Nucleus accumbens (tissue), 56 donors: ENCODE measurements around the gene TPD52L2.
"Not testable (repeated sequence)": the region's sequence is repeated elsewhere in the genome, so short reads cannot be mapped to it uniquely, and the experiment has no call there.

ENCODE experiments used
- DNase-seq, 56 donors: peaks; one replicate each; lab custom pipeline; 2025; lab: John Stamatoyannopoulos, UW

TPD52L2 gene

DNA sequence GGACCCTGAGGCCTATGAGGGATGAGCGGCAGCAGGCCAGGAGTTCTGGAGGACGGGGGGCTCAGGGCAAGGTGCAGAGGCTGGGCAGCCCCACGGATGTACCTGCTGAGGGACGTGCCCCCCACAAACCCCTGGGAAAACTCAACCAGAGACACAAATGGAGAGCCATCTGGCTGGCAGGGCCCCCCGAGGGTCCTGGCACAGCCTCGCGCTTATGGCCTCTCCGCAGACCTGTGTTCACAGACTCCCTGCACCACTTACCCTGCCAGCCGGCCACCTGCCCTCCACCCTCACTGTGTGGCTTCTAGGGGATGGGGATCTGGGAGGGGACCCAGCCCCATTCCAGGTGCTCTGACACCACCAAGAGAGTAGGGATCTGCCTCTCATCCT is 30.6 kb upstream of the TPD52L2 start:
- DNase-seq = no peak

DNA sequence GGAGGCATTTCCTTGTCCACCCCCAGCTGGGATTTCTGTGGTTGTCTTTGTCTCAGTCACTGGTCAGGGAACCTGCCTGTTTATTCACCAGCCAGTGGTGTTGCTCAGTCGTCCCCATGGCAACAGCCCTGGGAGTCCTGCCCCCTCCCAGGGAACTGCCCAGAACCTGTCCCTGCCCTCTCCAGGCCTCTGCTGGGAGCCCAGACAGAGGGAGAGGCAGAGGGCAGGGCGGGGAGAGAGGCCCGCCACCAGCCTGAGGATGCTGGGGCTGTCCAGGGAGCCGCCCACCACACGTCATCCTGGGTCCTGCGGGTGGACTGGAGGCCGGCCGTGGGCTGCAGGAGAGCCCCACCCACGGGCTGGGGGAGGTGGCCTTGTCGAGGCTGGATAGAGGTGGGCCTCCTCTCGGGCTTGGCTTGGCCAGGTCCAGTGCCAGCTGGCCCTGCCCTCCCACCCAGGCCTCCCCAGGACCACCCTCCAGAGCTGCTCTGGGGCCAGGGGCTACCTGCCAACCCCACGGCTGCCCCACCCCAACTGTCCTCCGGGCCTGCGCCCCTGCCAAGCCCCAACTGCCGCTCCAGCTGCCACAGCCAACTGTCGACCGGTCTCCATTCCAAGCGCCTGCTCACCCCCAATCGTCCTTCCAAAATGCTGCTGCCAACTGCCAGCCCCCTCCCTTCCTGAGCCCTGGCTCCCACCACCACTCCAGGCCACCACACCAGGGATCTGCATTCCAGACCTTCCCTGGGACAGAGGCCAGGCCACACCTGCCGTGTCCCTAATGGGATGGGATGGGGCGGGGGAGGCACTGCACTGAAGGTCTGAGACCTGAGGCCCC is 29.8 kb upstream of the TPD52L2 start:
- DNase-seq = peak in 36 of 56 donors; percentile 7 to 76 (median 34)

DNA sequence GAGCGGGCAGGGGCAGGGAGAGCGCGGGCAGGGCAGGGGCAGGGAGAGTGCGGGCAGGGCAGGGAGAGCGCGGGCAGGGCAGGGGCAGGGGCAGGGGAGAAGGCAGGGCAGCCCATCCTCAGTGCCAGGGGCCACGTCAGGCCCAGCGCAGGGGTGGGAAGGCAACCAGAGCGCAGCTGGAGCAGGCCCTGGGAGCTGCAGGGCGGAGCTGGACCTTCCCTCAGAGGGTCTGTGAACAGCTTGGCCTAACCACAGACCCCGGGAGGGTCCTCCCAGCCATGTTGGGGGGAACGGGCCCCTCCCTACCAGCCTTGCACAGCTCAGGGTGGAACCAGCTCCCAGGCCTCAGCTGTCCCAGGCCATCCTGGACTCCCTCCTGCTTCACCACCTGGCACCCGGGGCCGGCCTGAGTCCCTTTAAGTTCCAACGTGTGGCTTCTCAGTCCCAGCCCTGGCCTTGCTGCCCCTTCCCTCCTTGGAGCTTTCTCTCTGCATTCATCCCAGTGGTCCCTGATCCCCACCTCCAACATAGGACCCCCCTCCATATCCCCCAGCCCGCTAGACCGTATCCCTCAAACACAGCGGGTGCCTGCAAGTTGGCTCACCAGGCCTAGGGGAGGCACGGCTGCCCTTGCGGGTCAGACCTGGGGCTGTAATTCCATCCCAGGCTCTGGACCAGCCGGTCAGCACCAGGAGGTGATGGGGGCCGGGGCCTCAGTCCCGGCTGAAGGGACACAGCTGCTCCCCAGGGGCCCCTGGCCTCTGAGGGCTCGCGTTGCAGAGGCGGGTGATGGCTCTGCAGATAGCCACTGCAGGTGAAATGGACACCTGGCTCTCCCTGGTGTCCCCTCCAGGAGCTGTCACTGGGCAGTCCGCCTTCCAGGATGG is 28.4 kb upstream of the TPD52L2 start:
- no peak for DNase-seq

DNA sequence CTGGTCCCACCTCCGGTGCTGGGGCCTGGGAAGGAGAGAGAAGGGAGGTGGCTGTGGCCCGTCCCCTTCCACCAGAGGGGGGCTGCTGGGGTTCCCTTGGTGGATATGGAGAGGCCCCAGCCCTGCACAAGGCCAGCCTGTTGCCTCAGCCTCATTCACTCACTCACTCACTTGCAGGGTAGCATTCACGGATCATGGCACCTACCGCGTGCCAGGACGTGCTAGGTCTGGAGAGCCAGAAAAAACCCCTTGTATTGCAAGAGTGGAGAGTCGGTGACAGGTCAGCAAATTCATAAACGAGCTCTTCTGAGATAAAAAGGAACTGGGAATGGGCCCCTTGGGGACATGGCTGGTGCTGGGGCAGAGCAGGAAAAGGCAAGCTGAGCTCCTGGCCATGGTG is 27.6 kb upstream of the TPD52L2 start:
- no peak for DNase-seq

DNA sequence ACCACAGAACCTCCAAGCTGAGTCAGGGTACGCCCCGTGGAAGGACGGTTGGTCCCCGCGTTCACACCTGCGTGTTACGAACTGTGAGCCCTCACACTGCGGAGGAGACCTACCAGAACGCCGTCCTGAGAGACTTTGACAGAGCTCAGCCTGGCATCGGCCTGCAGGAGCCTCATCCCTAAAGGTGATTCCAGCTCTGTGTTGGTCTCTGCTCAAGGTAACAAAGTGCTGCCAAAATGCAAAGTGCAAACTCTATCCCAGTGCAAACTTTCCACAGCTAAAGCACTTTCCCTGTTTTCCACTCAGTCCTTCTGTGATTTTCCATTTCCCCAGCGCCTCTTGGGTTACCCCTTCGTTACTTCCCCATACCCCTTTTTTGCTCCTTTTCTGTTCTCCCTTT is 25.4 kb upstream of the TPD52L2 start:
- no peak for DNase-seq

DNA sequence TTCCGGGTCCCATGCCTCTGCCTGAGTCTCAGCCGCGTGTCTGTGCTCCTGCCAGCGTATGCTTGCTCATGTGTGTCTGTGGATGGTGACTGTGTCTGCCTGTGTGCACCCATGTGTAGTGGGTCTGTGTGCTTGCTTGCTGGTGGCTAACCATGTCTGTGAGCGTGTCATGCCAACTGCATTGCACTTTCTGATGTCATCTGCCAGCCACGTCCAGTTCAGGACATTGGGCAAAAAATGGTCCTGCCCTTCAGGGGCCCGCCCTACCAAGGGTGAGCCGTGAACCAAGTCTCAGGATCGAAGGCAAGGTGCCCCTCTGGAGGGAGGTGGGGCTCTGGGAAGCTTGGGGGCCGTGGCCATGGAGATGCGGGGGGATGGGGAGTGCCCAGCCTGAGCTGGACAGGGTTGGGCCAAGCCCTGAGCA is 24.7 kb upstream of the TPD52L2 start:
- DNase-seq = no peak

DNA sequence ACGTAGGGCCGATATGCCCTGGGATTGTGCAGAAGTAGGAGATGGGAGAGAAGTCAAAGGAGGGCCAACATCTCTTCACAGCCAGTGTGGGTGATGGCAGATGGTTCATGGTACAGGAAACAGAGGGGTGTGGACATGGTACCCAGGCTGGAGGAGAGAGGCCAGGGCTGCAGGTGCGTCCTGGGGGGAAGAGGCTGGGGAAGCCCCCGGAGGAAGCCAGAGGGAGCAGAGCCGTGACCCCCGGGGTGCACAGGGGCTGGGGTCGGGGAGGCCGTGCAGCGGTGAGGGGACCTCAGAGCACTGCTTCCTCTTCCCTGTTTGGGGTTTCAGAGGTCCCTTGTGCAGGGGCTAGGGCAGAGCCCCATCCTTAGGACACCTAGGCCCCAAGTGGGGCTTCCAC is 22.8 kb upstream of the TPD52L2 start:
- no peak for DNase-seq

DNA sequence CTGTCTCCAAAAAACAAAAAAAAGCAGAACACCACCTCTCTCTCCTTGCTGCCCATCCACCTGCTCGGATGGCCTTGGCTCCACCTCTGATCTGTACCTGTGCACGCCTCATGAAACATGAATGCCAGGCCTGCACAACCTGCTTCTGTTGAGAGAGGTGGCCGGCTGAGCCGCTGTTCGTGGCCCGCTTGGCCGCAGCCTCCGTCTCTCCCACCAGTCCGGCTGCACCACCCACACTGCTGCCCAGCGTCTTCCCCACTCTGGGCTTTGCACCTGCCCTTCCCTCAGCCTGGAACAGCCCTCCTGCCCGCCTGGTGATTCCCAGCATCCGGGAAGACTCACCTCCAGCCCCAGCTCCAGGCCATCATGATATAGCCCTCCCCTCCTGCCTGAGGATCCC is 21.8 kb upstream of the TPD52L2 start:
- no peak for DNase-seq

DNA sequence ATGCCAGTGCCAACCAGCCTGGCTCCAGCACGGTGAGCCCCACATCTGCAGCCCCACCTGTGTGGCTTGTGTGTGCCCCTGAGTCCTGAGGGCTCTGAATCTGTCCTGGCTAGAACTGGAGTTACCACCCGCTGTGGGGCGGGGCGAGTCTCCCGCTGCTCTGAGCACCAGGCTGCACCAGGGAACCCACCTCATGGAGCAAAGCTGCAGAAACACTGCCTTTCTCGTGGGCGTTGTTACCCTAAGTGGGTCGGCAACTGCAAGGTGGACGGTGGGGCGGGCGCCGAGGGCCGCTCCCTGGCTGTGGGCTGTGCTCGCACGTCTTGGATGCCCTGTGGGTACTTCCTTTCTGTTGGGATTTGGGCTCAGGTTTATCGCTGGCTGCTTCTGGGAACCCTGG is 21.3 kb upstream of the TPD52L2 start:
- no peak for DNase-seq

DNA sequence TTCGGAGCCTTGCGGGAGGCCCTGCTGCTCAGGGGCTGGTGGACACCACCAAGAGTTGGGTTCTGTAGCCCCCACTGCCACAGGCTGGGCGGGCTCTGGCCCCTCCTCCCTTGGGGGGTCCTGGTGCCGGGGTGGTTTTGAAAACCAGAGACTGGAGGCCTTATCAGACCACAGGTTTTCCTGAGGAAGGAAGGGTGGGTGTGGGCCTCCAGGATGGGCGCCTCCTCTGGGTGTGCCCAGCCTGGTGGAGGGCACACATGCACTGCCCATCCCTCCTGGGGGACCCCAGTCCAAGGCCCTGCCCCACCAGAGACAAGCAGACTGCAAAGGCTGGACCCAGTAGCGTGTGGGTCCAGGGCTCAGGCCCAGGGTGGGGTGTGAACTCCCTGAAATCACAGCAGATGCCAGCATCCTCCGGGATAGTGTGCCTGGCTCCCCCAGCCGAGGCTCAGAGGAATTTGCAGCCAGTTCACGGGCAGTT is 20.5 kb upstream of the TPD52L2 start:
- DNase-seq = no peak

DNA sequence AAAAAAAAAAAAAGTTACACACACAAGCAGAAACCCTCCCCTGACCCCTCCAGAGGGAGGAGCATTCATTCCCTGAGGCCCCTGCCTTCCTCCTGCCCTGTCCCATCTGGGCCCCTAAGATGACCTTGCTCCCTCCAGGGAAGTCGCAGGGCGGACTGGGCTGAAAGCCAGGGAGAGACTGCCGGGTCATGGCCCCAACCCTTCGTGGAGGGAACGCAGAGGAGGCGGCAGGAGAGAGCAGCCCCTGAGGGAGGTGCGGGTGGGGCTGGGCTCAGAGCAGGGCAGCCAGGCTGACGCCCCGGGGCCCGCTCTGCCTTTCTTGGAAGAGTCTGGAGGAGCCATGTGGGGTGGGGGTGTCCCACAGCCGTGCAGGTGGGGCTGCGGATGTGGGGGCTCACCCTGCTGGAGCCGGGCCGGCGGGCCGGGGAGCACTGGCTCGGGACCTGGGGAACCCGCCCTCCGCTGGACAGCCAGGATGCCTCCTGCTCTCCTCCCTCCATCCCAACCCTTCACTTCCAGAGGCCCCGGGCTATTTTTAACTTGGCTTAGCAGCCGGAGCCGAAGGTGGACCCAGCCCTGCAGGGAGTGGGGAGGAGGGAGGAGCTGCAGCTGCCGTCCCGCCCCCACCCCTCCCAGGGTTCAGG is 18.8 kb upstream of the TPD52L2 start:
- DNase-seq = no peak

DNA sequence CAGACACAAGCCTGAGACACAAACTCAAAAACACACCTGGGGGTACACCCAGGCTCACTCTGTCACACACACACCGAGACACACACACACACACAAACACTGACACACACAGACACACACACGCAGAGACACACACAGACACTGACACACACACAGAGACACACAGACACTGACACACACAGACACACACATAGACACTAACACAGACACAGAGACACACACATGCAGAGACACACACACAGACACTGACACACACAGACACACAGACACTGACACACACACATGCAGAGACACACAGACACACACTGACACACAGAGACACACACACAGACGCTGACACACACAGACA is 18.2 kb upstream of the TPD52L2 start:
- DNase-seq = no peak

DNA sequence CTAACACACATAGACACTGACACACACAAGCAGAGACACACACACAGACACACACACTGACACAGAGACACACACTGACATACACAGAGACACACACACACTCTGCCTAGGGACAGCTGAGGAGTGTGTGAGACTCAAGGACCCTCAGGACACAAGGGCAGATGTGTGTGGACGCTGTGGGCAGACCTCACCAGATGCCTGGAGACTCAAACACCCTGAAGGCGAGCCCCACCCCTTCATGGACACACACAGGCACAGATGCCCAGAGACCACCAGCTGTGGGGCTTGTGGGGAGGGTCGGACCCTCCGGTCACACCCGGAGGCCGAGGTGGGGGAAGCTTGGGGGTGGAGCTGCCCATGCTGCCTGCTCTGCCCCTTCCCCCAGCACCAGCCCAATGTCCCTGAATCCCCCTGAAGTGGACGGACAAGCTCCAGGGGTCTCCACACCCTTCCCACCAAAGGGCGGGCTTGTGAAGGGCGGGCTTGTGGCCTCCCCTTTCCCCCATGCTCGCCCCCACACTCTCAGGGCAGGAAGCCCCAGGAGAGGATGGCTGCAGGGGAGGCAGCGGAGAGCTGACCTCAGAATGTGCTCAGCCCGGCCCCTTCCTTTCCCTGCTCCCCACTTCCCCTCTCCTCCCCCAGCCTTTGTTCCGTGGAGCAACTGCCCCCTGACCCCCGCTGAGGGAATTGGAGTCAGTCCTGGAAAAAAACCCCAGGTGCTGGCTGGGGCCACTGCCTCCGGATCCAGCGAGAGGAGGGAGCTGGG is 17.6 kb upstream of the TPD52L2 start:
- no peak for DNase-seq

DNA sequence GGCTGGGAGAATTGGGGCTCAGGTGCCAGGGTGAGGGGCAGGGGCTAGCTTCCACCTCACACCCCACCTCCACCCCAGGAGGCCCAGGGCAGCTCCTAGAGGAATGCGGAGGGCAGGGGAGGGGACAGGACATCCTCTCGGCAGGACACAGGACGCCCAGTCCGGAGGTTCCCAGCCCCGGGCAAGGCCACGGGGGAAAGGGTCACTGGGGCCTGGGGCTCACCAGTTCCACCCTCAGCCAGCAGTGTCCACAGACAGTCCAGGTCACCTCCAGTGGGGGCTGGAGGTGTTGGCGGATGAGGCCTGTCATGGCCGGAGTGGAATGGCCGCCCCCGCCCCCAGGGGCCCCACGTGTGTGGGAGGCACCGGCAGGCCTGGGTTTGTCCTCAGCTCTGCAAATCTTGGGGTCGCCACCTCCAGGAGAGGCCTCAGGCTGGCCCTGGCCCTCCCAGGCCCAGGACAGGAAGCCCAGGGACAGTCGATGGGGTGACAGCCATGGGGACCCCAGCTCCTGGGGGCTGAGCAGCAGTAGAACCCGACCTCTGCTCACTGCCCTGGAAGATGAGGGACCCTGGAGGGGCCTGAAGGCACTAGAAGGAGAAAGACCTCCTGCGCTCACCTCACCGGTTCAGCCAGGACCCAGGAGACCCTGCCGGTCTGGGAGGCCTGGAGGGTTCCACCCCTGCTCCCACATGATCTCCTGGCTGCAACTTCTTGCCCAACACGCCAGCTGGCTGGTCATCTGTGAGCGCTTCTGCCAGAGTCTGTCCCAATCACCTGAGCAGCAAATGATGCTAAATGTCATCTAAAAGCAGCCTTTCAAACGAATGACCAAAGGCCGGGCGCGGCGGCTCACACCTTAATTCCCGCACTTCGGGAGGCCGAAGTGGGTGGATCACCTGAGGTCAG is 16.8 kb upstream of the TPD52L2 start:
- DNase-seq = no peak

DNA sequence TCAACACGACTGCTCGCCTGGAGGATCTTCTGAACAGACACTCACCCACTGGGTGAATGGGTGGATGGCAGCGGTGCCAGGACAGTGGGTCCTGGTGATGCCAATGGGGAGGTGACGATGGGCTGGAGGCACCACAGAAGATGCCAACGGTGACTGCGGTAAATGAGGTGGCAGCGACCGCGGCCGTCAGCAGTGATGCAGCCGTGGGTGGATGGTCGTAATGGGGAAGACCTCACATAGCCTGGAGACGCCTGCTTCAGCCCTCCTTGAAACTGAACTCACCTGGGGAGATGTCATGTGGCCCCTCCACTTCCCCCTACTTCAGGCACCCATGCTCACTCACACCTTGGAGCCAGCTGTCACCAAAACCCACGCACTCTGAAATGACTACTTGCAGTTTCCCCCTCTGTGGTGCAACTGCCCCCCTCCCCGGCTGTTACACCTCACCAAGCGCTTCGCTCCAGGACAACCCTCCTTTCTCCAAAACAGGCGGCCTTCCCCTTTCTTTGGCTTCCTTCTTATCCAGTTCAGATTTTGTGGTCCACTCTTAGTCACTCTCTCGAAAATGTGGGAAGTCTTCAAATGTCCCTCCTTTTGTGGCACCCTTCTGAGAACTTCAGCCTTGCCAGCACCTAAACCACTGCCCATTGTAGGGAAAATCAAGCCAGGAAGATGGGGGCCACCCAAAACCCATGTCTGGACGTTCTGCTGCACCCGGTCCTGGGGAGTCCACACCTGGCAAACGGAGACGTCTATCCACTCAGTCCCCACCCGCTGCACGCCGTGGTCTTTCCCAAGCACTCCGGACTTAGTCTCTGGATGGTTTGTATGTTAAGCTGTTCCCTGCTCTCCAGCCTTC is 14.2 kb upstream of the TPD52L2 start:
- no peak for DNase-seq

DNA sequence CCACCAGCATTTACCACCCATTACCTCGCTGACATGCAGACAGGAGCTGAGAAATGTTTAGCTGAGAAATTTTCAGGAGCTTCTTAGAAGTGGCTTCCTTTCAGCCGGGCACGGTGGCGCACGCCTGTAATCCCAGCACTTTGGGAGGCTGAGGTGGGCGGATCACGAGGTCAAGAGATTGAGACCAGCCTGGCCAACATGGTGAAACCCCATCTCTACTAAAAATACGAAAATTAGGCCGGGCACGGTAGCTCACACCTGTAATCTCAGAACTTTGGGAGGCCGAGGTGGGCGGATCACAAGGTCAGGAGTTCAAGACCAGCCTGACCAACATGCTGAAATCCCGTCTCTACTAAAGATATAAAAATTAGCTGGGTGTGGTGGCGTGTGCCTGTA is 13.5 kb upstream of the TPD52L2 start:
- DNase-seq = not testable (repeated sequence)

DNA sequence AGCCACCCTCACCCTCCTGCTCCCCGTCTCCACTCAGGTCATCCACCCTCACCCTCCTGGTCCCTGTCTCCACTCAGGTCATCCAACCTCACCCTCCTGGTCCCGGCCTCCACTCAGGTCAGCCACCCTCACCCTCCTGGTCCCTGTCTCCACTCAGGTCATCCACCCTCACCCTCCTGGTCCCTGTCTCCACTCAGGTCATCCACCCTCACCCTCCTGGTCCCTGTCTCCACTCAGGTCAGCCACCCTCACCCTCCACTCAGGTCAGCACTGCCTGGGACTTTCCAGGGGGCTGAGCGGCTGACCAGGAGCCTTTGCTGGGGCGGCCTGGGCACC is 11.4 kb upstream of the TPD52L2 start:
- not testable (repeated sequence) for DNase-seq

DNA sequence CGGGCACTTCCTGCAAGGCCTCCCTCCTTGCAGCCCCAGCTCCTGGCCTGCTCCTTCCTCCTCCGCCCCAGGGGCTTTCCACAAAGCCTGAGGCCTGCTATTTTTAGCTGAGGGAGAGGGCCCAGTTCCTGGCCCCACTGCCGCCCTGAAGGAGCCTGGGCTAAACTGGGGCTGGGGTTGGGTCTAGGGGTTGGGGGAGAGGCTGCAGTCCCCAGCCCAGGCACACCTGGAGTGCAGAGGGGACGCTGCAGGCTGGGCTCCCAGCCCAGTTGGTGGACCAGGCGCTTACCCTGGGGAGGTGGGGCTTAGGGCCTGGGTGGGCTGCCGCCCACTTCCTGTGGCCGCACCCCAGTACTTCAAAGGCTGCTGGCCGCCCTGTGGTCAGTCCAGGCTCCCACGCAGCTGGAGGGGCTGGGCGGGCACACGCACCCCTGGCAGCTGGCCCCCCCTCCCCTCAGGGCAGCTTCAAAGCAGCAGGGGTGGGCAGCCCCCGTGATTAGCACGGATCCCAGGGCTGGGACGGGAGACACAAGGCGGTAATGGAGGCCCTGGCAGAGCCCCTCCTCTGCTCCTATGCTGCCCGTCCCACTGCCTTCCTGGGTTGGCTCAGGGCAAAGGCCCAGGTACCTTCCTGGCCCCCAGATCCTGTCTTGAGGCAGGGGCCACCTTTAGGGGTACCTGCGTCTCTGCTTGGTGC is 10.9 kb upstream of the TPD52L2 start:
- DNase-seq = no peak
